ENCODE measurements around the gene OR51B4.
"Not testable (repeated sequence)": the region's sequence is repeated elsewhere in the genome, so short reads cannot be mapped to it uniquely, and the experiment has no call there.

OR51B4 gene

GRCh38 chr11:5274395-5274794 is 27.4 kb downstream of the OR51B4 start:
- no peak for DNase-seq (ENCODE audit: low read depth)

DNA sequence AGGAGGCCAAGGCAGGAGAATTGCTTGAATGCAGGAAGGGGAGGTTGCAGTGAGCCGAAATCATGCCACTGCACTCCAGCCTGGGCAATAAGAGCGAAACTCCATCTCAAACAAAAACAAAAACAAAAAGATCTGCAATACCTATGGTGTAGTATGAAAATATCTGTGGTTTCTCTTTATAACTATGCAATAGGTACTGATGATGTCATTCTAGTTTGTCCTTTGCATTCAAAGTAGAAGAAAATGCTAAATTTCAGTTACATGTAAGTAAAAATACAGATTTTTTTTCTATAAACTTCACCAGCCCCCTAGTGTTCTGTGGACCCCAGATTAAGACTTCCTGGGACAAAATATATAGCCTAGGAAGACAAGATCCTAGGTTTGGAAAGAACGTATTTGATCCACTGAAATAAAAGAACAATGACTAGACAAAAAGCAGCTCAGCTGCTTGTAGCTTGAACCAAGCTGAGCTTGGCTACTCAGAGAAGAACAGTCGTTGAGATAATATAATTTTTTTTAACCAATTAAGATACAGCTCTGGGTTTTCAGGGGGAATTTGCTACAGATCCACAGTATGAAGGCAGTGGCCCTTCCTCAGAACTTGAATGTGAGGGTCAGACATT is 29.2 kb downstream of the OR51B4 start:
- no peak for DNase-seq (ENCODE audit: low read depth)

GRCh38 chr11:5269715-5270147 is 32.0 kb downstream of the OR51B4 start, which contains the start of gene HBE1:
Gene HBE1 (minus strand): TSS chr11:5269945. CDS start chr11:5269890, 55 bp downstream.
- DNase-seq (ENCODE audit: low read depth), result no peak

- no peak for DNase-seq (ENCODE audit: low read depth)
Measured at GRCh38 chr11:5267033-5267563, 34.6 kb downstream of the OR51B4 start.

DNA sequence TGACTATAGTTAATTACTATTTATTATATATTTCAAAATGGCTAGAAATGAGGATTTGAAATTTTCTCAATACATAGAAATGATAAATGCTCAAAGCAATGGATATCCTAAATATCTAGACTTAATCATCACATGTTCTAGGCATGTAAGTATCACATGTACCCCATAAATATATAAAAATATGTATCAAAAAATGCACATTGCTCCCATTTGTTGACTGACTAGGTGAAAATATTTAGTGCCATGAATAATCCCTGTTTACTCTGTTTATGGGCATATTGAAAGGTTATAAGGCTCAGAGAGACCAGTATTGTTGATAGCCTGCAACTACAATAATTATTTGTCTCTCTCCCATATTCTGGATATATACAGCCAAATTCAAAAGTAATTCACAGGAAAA is 35.1 kb downstream of the OR51B4 start:
- no peak for DNase-seq (ENCODE audit: low read depth)

GRCh38 chr11:5265832-5266231 is 35.9 kb downstream of the OR51B4 start:
- DNase-seq (ENCODE audit: low read depth), result no peak

- no peak for DNase-seq (ENCODE audit: low read depth)
Measured at GRCh38 chr11:5258543-5259262, 43.0 kb downstream of the OR51B4 start.

- DNase-seq (ENCODE audit: low read depth), result no peak
Measured at GRCh38 chr11:5257296-5257695, 44.5 kb downstream of the OR51B4 start.

GRCh38 chr11:5254646-5255413 is 46.9 kb downstream of the OR51B4 start, which contains the start of gene HBG2:
Gene HBG2 (minus strand): TSS chr11:5254781. CDS start chr11:5254728, 53 bp downstream.
- DNase-seq (ENCODE audit: low read depth), result not testable (repeated sequence)

DNA sequence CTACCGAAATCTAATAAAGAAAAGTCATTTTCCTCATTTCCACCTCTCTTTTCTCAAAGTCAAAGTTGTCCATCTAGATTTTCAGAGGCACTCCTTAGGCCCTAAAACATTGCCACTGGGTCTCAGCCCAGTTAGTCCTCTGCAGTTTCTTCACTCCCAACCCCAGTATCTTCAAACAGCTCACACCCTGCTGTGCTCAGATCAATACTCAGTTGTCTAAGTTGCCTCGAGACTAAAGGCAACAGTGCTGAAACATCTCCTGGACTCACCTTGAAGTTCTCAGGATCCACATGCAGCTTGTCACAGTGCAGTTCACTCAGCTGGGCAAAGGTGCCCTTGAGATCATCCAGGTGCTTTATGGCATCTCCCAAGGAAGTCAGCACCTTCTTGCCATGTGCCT is 47.7 kb downstream of the OR51B4 start:
- DNase-seq (ENCODE audit: low read depth), result not testable (repeated sequence)

DNA sequence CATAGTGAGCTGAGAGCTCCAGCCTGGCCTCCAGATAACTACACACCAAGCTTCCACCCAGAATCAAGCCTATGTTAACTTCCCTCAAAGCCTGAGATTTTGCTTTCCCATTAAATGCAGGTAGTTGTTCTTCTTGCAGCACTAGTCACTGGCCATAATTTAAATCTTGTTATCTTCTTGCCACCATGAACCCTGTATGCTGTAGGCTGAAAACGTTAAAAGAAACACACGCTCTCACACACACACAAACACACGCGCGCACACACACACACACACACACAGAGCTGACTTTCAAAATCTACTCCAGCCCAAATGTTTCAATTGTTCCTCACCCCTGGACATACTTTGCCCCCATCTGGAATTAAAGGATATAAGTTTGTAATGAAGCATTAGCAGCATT is 48.3 kb downstream of the OR51B4 start:
- DNase-seq (ENCODE audit: low read depth), result not testable (repeated sequence)

GRCh38 chr11:5252919-5253265 is 48.9 kb downstream of the OR51B4 start:
- no peak for DNase-seq (ENCODE audit: low read depth)

DNA sequence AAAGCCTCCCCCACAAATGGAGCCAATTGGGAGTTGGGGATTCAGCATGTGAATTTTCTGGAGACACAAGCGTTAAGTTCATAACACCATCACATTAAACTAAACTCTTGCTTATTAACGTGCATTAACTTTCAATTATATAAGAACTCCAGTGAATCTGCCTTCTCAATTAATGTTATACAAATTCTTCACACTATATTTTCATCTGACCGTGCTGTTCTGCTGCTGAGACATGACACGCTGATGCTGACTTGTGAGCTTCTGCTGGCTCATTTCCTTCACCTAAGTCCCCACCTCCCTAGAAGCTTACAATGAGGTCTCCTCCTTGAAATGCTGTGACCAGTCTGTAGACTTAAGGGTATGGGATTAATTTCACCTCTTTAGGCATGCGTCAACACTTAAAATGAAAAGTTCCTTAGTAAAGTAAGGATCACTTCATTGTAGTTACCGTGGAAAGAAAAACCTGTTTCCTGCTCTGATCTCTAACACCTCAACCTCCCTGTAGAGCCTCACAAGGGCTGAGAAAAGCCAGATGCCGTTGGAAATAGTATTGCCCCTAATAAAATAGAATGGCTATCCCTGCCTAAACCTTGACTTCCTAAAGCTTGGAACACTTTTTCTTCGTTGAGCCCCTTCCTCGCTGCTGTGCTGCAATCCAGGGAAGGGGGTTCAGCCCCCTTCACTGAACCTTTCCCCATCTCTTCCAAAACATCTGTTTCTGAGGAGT is 49.4 kb downstream of the OR51B4 start:
- DNase-seq (ENCODE audit: low read depth), result no peak

DNA sequence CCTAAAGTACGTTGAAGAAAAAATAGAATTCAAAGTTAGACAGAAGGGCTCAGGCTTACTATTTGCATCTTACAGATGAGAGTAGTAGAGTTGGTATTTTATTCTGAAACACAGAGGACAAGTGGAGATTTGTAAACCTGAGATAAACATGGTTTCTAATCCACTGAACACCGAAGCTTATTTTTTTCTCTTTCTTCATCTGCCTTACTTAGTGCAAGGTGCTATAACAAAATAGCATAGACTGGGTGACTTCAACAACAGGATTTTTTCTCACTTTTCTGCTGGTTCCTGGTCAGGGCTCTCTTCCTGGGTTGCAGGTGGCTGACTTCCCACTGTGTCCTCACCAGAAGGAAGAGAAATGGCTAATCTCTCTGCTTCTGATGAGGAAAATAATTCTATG is 50.0 kb downstream of the OR51B4 start:
- no peak for DNase-seq (ENCODE audit: low read depth)

Data from stimulated activated CD8-positive, alpha-beta memory T cell treated with anti-CD3 and anti-CD28 coated beads, Interleukin-15, amount 100 ng/mL, for 24 hours (primary cell).